GM18907 (cell line): Measurements from ENCODE around the gene NR1I2.

Experiments used
- ATAC-seq: cut with Tn5 transposase; IDR thresholded peaks from one replicate; pipeline ENCODE4 v1.9.1; 2021; ENCODE audit warnings: mild to moderate bottlenecking, moderate library complexity; ENCODE audit not compliant: unreplicated experiment

The NR1I2 gene

GRCh38 chr3:119817583-119818363 is 35.9 kb downstream of the NR1I2 start:
- no peak for ATAC-seq

GRCh38 chr3:119818937-119819336 is 37.0 kb downstream of the NR1I2 start:
- no peak for ATAC-seq

DNA sequence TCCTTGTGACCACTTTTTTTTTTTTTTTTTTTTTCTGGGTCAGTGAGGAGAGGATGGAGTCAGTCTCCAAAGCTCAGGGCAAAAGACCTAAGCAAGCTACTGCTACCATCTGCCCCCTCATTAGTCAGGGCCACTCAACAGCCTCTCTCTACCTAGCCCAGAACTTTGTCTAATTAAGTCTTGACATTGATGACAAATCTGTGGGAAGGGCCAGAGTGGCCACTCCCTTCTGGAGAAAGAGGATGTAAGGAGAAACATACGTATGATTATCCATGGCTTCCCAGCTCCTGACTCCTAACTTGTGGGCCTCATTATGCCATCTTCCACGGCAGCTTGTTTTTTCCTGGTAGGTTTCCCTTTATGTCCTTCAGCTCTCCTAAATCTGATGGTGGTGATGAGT is 37.9 kb downstream of the NR1I2 start:
- no peak for ATAC-seq

- no peak for ATAC-seq
Measured at GRCh38 chr3:119825820-119826219, 43.9 kb downstream of the NR1I2 start.

- ATAC-seq, result no peak
Measured at GRCh38 chr3:119826711-119827608, 45.1 kb downstream of the NR1I2 start.

DNA sequence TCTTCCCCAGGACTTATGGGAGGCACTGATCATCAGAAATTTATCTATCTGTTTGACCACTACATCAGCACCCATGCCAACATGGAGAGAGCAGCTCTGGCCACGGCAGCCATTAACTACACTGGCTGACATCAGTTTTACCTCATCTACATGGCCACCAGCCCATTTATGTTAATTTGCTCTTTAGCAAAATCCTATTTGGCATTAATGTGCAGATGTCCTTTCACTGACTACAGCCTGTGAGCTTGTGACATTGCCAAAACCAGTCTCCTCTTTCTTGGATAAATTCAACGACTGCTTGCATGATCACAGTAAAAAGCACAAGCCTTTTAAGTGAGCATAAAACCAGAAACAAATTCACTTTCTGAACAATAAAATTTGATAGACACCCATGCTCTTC is 47.5 kb downstream of the NR1I2 start:
- no peak for ATAC-seq

- ATAC-seq, result no peak
Measured at GRCh38 chr3:119831022-119831421, 49.1 kb downstream of the NR1I2 start.

DNA sequence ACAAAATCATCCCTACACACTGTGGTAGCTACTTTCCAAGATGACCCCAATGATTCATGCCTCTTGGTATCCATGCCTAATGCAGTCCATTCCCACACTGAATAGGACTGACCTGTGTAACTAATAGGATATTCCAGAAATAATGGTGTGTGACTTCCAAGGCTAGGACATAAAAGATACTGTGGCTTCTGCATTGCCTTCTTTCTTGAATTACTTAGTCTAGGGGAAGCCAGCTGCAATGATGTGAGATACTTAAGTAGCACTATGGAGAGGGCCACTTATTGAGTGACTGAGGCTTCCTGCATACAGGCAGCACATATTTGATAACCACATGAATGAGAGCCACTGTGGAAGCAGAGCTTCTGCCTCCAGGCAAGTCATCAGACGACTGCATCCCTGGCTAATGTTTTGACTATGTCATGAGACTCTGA is 50.1 kb downstream of the NR1I2 start:
- ATAC-seq, result no peak

DNA sequence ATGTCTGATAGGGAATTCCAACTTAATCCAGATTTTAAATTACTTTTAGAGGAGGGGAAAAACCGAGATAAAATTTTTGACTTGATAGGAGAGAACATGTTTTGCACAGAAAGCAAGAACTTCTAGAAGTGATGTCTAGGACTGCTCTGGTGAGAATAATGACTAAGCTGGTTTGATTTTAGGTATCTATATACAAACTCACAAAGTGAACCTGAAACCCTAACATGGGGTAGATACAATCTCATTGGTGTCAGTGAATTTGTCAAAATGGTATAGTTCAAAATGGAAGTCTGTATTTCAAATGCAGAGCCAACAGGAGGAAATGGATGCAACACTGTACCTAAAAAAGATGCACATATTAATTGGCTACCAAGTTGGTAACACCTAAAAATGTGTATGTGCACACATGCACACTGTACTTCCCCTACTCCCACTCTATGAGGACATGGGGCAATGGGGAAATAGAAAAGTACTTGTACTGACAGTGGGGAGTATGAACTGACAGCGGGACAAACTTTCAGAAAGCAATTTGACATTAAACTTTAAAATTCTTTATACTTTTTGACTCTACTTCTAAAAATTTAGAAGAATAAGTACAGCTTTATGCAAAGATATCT is 53.0 kb downstream of the NR1I2 start:
- ATAC-seq, result no peak

- ATAC-seq, result no peak
Measured at GRCh38 chr3:119835556-119835955, 53.7 kb downstream of the NR1I2 start.

DNA sequence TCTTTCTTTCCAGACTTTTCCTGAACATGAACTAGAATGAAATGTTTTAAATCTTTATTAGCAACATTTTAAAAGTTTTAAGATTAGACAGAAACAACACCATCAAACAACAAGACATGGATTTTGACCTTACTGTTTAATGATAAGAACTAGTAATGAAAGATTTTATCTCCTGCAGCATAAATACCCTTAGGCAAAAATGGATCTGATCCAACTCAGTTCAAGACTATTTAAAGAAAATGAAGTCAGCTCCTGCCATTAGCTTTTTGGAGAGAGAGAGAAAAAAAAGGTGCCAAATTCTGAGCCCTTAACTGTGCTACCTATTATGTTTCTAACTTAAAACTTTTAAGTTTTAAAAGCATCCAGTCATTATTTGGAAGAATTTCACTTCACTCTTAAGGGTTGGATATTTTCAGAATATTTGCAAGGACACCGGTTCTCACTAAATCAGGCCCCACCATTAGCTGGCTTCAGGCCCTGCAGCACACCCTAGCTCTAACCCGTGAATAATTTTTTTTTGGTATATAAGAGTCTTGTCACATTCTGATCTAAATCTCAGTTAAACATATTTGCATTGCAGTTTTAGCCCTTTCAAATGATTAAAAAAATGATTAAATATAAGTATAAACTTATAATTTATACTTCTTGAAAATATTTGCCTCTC is 60.0 kb downstream of the NR1I2 start:
- no peak for ATAC-seq

DNA sequence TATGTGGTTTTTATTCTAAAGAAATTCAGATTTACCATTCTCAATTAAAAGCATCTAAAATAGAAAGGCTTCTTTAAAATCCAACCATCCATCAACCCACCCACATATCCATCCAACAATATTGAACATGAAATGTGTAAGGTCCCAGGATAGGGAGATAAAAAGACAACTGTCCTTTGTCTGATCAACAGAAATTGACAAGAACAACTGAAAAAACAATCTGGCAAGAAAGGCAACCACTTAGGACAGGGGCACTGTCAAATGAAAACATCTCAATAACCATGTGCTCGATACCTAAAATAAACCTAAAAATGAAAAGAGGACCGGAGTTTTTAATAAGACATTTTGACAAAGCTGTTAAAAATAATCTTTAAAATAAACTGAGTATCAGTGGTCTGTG is 67.2 kb downstream of the NR1I2 start:
- no peak for ATAC-seq

DNA sequence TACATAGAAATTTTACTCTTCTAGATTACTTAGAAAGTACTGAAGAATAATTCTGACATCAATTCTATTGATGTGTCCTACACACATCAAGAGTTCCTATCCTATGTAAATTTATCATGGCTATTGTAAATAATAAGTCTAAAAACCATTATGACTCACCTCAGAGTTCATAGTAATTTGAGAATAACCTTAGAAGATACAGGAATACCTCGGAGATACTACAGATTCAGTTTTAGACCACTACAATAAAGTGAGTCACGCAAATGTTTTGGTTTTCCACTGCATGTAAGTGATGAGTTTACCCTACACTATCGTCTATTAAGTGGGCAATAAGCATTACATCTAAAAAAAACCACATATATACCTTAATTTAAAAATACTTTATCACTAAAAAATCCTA is 74.8 kb downstream of the NR1I2 start:
- ATAC-seq, result no peak

- no peak for ATAC-seq
Measured at GRCh38 chr3:119858957-119859356, 77.1 kb downstream of the NR1I2 start.

DNA sequence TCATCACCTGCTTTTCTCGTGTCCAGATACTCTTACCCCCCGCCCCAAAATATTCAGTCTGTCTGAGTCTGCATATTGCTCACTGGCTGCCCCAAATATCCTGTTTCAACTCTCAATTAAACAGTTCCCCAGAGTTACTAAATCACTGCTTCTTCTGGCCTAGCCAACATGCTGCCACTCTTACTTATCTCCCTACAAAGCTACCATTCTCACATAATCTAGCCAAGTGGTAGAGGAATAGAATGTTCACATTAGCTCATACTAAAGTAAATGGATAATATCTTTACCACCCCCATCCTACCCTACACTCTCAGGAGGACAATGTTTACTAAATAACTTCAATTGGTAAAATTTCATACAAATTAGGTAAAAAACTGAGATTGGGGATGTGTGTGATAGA is 77.8 kb downstream of the NR1I2 start:
- no peak for ATAC-seq

DNA sequence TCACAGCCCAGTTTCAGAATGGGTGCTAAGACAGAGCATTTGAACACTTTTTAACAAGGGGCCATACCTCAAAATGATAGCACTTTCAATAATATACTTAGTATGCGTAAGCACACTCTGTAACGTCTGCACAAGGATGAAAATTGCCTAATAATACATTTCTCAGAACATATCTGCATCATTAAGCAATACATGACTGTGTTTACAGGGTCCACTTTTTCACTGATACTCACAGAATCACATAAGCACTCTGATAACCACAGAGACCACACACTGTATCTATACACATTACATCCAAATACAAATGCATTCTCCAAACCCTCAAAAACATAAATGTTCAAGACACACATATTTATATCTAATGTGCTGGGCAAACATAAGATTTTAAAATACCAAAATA is 79.8 kb downstream of the NR1I2 start:
- ATAC-seq, result no peak

- no peak for ATAC-seq
Measured at GRCh38 chr3:119862616-119863015, 80.7 kb downstream of the NR1I2 start.

DNA sequence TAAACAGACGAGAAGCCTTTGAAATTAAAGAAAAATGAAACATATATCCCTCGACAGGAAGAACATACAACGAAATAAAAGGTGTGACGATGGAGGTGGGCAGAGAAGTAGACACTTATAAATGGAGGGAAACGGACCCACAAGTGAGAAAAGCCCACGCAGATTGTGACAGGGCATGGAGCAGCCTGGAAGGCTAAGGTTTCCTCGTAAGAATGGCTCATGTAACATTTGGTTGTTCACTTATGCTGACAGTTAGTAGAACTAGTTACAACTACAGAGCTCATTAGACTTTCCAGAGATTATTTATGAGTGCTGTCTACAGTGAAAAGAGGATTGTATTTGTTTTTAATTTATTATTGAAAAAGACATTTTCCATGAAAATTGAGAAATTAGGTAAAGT is 82.6 kb downstream of the NR1I2 start:
- ATAC-seq, result no peak
